Uterus (tissue), 4 donors: ENCODE measurements around the gene GLIS2. TPM values are rescaled to one million over a fixed set of nuclear protein-coding genes. Genes with fewer than 3 reads are reported as not detected.

Experiments used
- DNase-seq, 2 donors: peaks; one replicate each; pipeline ENCODE4 v3.0.0-alpha.2; 2019 to 2020
- H3K27ac ChIP-seq, 2 donors: fragments of 200-600 bp; sonication (generic); 1 replicate in 1 of 2; 2 replicates in 1 of 2; pipeline ENCODE4 v1.5.1; 2016 to 2018
- H3K27me3 ChIP-seq, 2 donors: fragments of 200-600 bp; sonication (generic); one replicate each; pipeline ENCODE4 v1.5.1; 2018 to 2019; ENCODE audit warnings: control low read depth in 1 of 2
- H3K36me3 ChIP-seq, 2 donors: fragments of 200-600 bp; sonication (generic); one replicate each; pipeline ENCODE4 v1.5.1; 2019; ENCODE audit warnings: control low read depth in 1 of 2
- H3K4me1 ChIP-seq, 2 donors: fragments of 200-600 bp; sonication (generic); one replicate each; pipeline ENCODE4 v1.5.1; 2018 to 2019; ENCODE audit warnings: control low read depth in 1 of 2
- H3K4me3 ChIP-seq, 2 donors: fragments of 200-600 bp; sonication (generic); 1 replicate in 1 of 2; 2 replicates in 1 of 2; pipeline ENCODE4 v1.5.1; 2018 to 2019; ENCODE audit warnings: mild to moderate bottlenecking in 1 of 2
- H3K9me3 ChIP-seq, 2 donors: fragments of 200-600 bp; sonication (generic); one replicate each; pipeline ENCODE4 v1.5.1; 2019; ENCODE audit warnings: control low read depth in 1 of 2
- CTCF ChIP-seq, 4 experiments: fragments of 200-600 bp in 2 of 4; fragments of 450-650 bp in 2 of 4; sonication (generic) in 2 of 4; IDR thresholded peaks; one replicate each; pipeline ENCODE4 v1.5.1; 2016 to 2019; ENCODE audit warnings: antibody characterized with exemption in 4 of 4, mild to moderate bottlenecking in 2 of 4, moderate library complexity in 1 of 4
- POLR2A ChIP-seq, 2 donors: fragments of 450-650 bp; IDR thresholded peaks; one replicate each; pipeline ENCODE4 v1.6.1; 2016; ENCODE audit warnings: antibody characterized with exemption in 2 of 2, mild to moderate bottlenecking in 1 of 2, moderate library complexity in 1 of 2
- intact Hi-C: fragments of 100-400 bp; cut with DNase I; formaldehyde crosslinking; loops from one replicate; pipeline ENCODE4 v1.15.1; 2023; ENCODE audit warnings: low total_unique reads
- total RNA-seq, 4 donors: library from RNA; depleted of rRNA in 3 of 4; stranded (reverse); fragments of >200 nt in 3 of 4; gene quantifications; one replicate each; pipeline versions ENCODE4 v1.1.0 to v1.2.4, GENCODE V29; 2014 to 2023
- donor health status: DM: yes; HTN: yes; CAD: no.

Gene GLIS2
- total RNA-seq, 4 donors from 2014 or later, result 2.9 to 55.8 (median 5.1) TPM

GRCh38 chr16:4277987-4278513, 37.8 kb upstream of the GLIS2 start:
- DNase-seq, result no peak
- Histone ChIP-seq H3K27me3 (no peaks in the 10 kb centered on the region), H3K4me1 (no peaks in the 10 kb centered on the region), H3K36me3 (no peaks in the 10 kb centered on the region), H3K9me3 (no peaks in the 10 kb centered on the region), H3K27ac (no peak overlapping the region), H3K4me3 (no peak overlapping the region)
- TF ChIP-seq POLR2A (IDR thresholded peaks at IDR 0.05) (no peak), CTCF (IDR thresholded peaks at IDR 0.05) (no peak)
- intact Hi-C loops, result no loop called here

- Histone ChIP-seq H3K9me3 (no peaks in the 10 kb centered on the region), H3K36me3 (no peaks in the 10 kb centered on the region), H3K4me1 (no peaks in the 10 kb centered on the region), H3K4me3 (no peak overlapping the region), H3K27me3 (no peaks in the 10 kb centered on the region), H3K27ac (no peak overlapping the region)
- intact Hi-C loops, result no loop called here
- no peak for DNase-seq
- TF ChIP-seq CTCF (IDR thresholded peaks at IDR 0.05), result no peak
- TF ChIP-seq POLR2A (IDR thresholded peaks at IDR 0.05), result no peak
Measured at GRCh38 chr16:4280625-4281024, 35.2 kb upstream of the GLIS2 start.

- H3K4me1 ChIP-seq, result peaks cover 0 to 4% of the 10 kb centered on the region in 2 donors
- H3K4me3 ChIP-seq, result no peak overlapping the region
- DNase-seq, result no peak
- H3K27ac ChIP-seq, result no peak overlapping the region
- intact Hi-C loops, result no loop called here
- H3K36me3 ChIP-seq, result no peaks in the 10 kb centered on the region
- H3K9me3 ChIP-seq, result no peaks in the 10 kb centered on the region
- no peak for TF ChIP-seq POLR2A (IDR thresholded peaks at IDR 0.05)
- TF ChIP-seq CTCF (IDR thresholded peaks at IDR 0.05), result no peak
- H3K27me3 ChIP-seq, result no peaks in the 10 kb centered on the region
Measured at GRCh38 chr16:4283441-4283840, 32.4 kb upstream of the GLIS2 start.

DNA sequence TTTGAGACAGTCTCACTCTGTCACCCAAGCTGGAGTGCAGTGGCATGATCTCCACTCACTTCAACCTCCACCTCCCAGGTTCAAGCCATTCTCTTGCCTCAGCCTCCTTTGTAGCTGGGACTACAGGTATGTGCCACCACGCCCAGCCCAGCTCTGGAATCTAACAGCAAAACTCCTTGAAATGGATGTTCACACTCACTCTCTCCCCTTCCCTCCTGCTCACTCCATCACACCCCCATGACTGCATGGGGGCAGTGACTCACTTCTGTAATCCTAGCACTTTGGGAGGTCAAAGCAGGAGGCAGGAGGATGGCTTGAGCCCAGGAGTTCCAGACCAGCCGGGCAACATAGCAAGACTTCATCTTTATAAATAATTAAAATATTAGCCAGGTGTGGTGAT, 31.9 kb upstream of the GLIS2 start:
- DNase-seq, result no peak
- Histone ChIP-seq H3K9me3 (no peaks in the 10 kb centered on the region), H3K27me3 (no peaks in the 10 kb centered on the region), H3K4me1 (peaks cover 0 to 7% of the 10 kb centered on the region in 2 donors), H3K27ac (no peak overlapping the region), H3K36me3 (no peaks in the 10 kb centered on the region), H3K4me3 (no peak overlapping the region)
- intact Hi-C loops, result no loop called here
- no peak for TF ChIP-seq CTCF (IDR thresholded peaks at IDR 0.05)
- TF ChIP-seq POLR2A (IDR thresholded peaks at IDR 0.05), result no peak

GRCh38 chr16:4285167-4285566, 30.7 kb upstream of the GLIS2 start:
- Histone ChIP-seq H3K4me3 (no peak overlapping the region), H3K4me1 (peaks cover 0 to 7% of the 10 kb centered on the region in 2 donors), H3K9me3 (no peaks in the 10 kb centered on the region), H3K36me3 (no peaks in the 10 kb centered on the region), H3K27me3 (no peaks in the 10 kb centered on the region), H3K27ac (no peak overlapping the region)
- TF ChIP-seq CTCF (IDR thresholded peaks at IDR 0.05) (no peak), POLR2A (IDR thresholded peaks at IDR 0.05) (no peak)
- intact Hi-C loops, result no loop called here
- DNase-seq, result no peak
